Activated naive CD4-positive, alpha-beta T cell treated with anti-CD3 and anti-CD28 coated beads, Interleukin-2, amount 10 ng/mL, durations not matched to agents 7 days and 5 days (primary cell): ENCODE measurements around the gene DDO.

Experiments
- CTCF ChIA-PET: fragments of 350-600 bp; sonication (Branson Sonifier 250); formaldehyde crosslinking; loops from one replicate; lab custom pipeline; 2021; ENCODE audit warnings: antibody characterized with exemption; lab: Charles Lee
- DNase-seq: peaks from one replicate; pipeline ENCODE4 v3.0.0-alpha.2; 2020
- H3K27ac Mint-ChIP-seq: one replicate; pipeline ENCODE4 v1.8.0; 2021; ENCODE audit warnings: mild to moderate bottlenecking, moderate library complexity, mixed read lengths
- H3K27me3 Mint-ChIP-seq: one replicate; pipeline ENCODE4 v1.8.0; 2021; ENCODE audit warnings: mild to moderate bottlenecking, mixed read lengths
- H3K36me3 Mint-ChIP-seq: one replicate; pipeline ENCODE4 v1.8.0; 2021; ENCODE audit warnings: mixed read lengths
- H3K4me1 Mint-ChIP-seq: one replicate; pipeline ENCODE4 v1.8.0; 2021; ENCODE audit warnings: mixed read lengths
- H3K4me3 Mint-ChIP-seq: one replicate; pipeline ENCODE4 v1.8.0; 2021; ENCODE audit warnings: mild to moderate bottlenecking, moderate library complexity, mixed read lengths
- H3K9me3 Mint-ChIP-seq: one replicate; pipeline ENCODE4 v1.8.0; 2021; ENCODE audit warnings: mixed read lengths

DDO gene

DNA sequence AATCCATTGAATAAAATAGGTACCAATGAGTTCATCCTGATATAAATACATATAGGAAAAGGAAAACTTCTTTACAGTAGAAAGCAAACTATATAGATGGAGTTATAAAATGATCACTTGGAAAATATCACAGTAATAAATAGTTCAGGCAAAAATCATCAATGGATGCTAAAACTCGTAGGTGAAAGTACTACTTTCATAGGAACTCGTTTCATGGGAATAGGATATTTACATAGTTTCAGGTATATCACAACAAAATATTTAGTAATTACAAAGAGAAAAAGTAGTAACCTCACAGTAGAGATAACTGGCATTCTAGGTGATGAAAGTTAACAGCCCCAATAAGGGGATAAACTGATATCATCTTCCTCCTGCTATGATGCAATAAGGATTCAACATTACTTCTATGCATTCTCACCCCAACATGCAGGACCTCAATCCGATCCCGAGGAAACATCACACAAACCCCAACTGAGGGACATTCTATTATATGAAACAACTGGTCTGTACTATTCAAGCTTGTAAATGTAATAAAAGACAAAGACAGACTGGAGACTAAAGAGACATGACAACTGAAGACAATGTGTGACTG lies 13.7 kb downstream of the DDO start:
- CTCF ChIA-PET = interaction anchor here (1.7 kb wide), 1 partner anchor 10 kb away, joined by 4 read pairs; no protein-coding TSS in a partner anchor
- no peaks in the 10 kb centered on the region for H3K36me3 Mint-ChIP-seq
- no peaks in the 10 kb centered on the region for H3K9me3 Mint-ChIP-seq

GRCh38 chr6:110400208-110400607 lies 15.2 kb downstream of the DDO start:
- peaks cover 3% of the 10 kb centered on the region for H3K4me1 Mint-ChIP-seq
- CTCF ChIA-PET = no interaction called here
- H3K9me3 Mint-ChIP-seq = no peaks in the 10 kb centered on the region
- no peak for DNase-seq
- H3K27ac Mint-ChIP-seq = no peak overlapping the region
- peaks cover 22% of the 10 kb centered on the region for H3K27me3 Mint-ChIP-seq
- H3K4me3 Mint-ChIP-seq = no peak overlapping the region
- no peaks in the 10 kb centered on the region for H3K36me3 Mint-ChIP-seq

More for the DNA sequence above, 13.7 kb downstream of the DDO start:
- Mint-ChIP-seq H3K4me3 (no peak overlapping the region), H3K27me3 (peaks cover 16% of the 10 kb centered on the region), H3K27ac (no peak overlapping the region), H3K4me1 (peaks cover 3% of the 10 kb centered on the region)
- no peak for DNase-seq

DNA sequence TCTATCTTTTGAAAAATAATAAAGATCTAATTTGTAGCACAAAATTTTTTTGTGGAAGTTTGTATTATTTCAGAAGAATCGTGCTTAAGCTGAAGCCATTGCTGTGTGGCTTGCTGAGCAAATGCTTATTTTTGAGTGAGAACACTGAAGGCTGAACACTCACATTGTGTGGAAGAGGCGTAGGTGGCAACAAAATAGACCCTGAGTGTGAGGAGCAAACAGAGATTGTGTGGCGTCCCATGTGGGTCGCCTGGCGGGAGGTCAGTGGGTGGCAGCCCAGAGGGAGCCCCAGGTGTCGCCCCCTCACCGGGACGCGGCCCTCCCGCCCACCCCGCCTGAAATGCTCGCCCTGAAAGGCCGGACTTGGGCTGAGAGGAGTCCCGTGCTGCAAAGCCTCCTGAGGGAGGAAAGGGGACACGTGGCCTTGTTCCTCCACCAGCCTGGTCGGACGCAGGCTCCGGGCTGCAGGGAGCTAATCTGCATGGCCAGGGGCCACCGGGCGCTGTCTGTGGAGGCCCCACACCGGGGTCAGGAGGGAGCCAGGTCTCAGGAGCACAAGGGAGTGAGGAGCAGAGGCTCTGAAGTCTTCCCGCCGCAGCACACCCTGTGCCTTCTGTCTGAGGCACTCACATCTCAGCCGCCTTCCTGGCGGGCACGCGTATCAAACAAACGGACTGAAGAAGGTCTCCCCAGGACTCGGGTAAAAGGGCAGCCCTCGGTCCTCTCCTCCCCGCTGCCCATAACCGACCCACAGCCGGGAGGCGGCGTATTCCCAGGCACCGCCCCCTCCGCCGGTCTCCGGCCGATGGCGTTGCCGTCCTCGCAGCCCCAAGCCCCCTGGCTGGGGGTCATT lies 15.9 kb downstream of the DDO start:
- CTCF ChIA-PET = no interaction called here
- H3K27me3 Mint-ChIP-seq = peaks cover 22% of the 10 kb centered on the region
- H3K36me3 Mint-ChIP-seq = no peaks in the 10 kb centered on the region
- H3K27ac Mint-ChIP-seq = no peak overlapping the region
- no peaks in the 10 kb centered on the region for H3K9me3 Mint-ChIP-seq
- no peak overlapping the region for H3K4me3 Mint-ChIP-seq
- H3K4me1 Mint-ChIP-seq = peaks cover 3% of the 10 kb centered on the region
- DNase-seq = no peak

DNA sequence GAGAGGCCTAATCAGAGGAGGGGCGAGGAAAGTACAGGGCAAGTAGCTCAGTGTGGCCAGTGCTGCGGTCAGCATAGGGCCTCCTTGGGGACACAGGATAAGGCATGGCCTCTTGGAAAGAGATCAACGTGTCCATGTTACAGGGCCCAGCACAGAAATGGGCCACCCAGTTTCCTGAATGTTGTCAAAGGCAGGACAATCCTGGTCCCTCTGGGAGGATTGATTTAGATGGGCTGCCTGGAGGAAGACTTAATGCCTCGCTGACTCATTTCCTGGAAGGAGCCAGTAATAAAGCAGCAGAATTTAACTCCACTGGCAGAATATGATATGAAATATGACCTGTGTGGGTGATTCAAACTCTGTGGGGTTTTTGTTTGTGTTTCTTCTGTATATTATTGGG lies 16.6 kb downstream of the DDO start:
- Mint-ChIP-seq H3K36me3 (no peaks in the 10 kb centered on the region), H3K27ac (no peak overlapping the region), H3K4me1 (peaks cover 3% of the 10 kb centered on the region), H3K27me3 (peaks cover 22% of the 10 kb centered on the region), H3K9me3 (no peaks in the 10 kb centered on the region), H3K4me3 (no peak overlapping the region)
- DNase-seq = no peak
- CTCF ChIA-PET = no interaction called here

GRCh38 chr6:110395221-110395620 lies 20.2 kb downstream of the DDO start:
- H3K27me3 Mint-ChIP-seq = peaks cover 14% of the 10 kb centered on the region
- no peak overlapping the region for H3K4me3 Mint-ChIP-seq
- no peak overlapping the region for H3K27ac Mint-ChIP-seq
- DNase-seq = no peak
- peaks cover 8% of the 10 kb centered on the region for H3K4me1 Mint-ChIP-seq
- H3K36me3 Mint-ChIP-seq = no peaks in the 10 kb centered on the region
- H3K9me3 Mint-ChIP-seq = no peaks in the 10 kb centered on the region
- CTCF ChIA-PET = no interaction called here

DNA sequence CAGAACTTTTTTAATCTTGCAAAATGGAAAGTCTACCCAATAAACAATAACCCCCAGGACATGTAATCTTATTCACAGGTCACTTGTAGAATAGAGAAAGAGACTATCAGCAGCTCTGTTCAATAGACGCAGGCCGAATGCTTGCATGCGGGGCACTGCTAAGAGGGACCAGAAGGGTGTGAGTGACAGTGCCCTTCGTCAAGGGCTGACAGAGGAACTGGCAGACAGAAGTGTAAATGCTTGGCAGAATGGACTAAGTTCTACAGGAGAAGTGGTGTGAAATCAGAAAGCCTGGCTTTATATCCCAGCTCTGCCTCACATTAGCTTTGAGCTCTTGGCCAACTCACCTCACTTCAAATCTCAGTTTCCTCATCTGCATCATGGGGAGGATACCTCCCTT lies 21.0 kb downstream of the DDO start:
- Mint-ChIP-seq H3K9me3 (no peaks in the 10 kb centered on the region), H3K4me1 (peaks cover 17% of the 10 kb centered on the region), H3K36me3 (no peaks in the 10 kb centered on the region), H3K27me3 (peaks cover 7% of the 10 kb centered on the region), H3K27ac (no peak overlapping the region), H3K4me3 (no peak overlapping the region)
- CTCF ChIA-PET = interaction anchor here (0.7 to 1.2 kb wide), 2 partner anchors 216 to 355 kb away, joined by 3 read pairs; no protein-coding TSS in a partner anchor
- no peak for DNase-seq

DNA sequence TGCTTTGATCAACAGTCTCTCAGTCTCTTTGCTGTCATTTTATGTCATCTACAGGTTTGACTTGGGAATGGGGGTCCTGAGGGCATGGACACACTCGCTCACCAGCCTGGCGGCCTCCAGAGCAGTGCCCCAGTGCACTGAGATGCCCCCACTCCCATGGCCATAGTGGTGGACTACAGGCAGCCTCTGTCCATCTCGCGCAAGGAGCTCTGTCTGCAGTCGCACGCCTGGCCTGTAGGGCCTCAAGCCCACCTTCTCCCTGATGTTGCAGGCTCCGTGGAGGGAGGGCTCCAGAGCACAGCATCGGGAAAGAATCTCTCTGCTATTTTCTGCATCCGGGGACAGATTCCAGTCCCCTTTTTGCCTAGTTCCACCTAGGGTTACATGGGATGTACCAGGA lies 22.6 kb downstream of the DDO start:
- no peak overlapping the region for H3K4me3 Mint-ChIP-seq
- peaks cover 6% of the 10 kb centered on the region for H3K27me3 Mint-ChIP-seq
- H3K36me3 Mint-ChIP-seq = no peaks in the 10 kb centered on the region
- DNase-seq = no peak
- CTCF ChIA-PET = interaction anchor here (0.7 to 4.9 kb wide), 5 partner anchors 11 to 864 kb away, joined by 3 to 70 read pairs (median 3); no protein-coding TSS in a partner anchor
- H3K4me1 Mint-ChIP-seq = peaks cover 15% of the 10 kb centered on the region
- no peak overlapping the region for H3K27ac Mint-ChIP-seq
- H3K9me3 Mint-ChIP-seq = no peaks in the 10 kb centered on the region

DNA sequence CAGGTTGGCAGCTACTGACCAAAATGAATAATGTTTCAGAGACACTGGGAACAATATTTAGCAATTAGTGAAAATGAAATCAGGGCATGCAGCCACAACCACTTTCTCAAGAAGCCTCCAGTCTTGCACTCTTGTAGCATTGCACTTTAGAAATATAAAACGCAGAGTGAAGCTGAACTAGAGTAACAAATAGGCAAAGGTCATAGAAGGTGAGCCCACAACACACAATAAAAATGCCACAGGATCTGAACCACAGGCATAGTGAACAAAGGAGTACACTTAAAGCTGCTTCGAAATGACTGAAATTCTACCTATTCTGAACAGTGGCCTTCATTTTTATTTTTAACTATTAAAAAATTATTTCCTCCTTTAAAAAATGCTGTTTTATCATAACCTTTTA lies 25.0 kb downstream of the DDO start:
- no peak for DNase-seq
- CTCF ChIA-PET = interaction anchor here (0.9 to 4.9 kb wide), 10 partner anchors 28 to 350 kb away, joined by 3 to 70 read pairs (median 4); no protein-coding TSS in a partner anchor
- Mint-ChIP-seq H3K36me3 (no peaks in the 10 kb centered on the region), H3K27ac (no peak overlapping the region), H3K9me3 (no peaks in the 10 kb centered on the region), H3K4me3 (no peak overlapping the region), H3K27me3 (peaks cover 3% of the 10 kb centered on the region), H3K4me1 (peaks cover 15% of the 10 kb centered on the region)

- Mint-ChIP-seq H3K9me3 (no peaks in the 10 kb centered on the region), H3K4me1 (peaks cover 15% of the 10 kb centered on the region), H3K4me3 (no peak overlapping the region), H3K36me3 (no peaks in the 10 kb centered on the region), H3K27me3 (no peaks in the 10 kb centered on the region), H3K27ac (no peak overlapping the region)
- DNase-seq = no peak
- CTCF ChIA-PET = interaction anchor here (0.9 to 4.9 kb wide), 10 partner anchors 28 to 350 kb away, joined by 3 to 70 read pairs (median 4); no protein-coding TSS in a partner anchor
Observed at GRCh38 chr6:110389689-110390382, 25.5 kb downstream of the DDO start.

DNA sequence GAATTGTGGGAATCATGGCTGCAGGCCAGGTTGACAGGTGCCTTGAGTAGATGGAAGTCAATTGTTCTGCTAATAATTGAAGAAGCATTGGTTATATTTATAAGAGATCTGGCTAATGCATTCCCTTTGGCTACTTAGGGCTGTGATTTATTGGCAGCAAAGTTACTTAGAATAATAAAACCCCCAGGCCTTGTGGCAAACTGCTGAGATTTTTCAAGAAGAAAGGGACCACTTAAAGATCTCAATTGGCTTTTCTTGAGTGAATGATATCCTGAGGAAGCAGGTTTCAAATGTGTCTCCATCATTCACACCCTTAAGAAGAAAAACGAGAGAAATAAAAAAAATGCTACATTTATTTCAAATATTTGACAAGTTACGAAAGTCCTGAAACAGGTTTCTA lies 27.4 kb downstream of the DDO start:
- CTCF ChIA-PET = no interaction called here
- no peak for DNase-seq
- H3K9me3 Mint-ChIP-seq = no peaks in the 10 kb centered on the region
- H3K4me3 Mint-ChIP-seq = no peak overlapping the region
- H3K27me3 Mint-ChIP-seq = no peaks in the 10 kb centered on the region
- H3K36me3 Mint-ChIP-seq = no peaks in the 10 kb centered on the region
- no peak overlapping the region for H3K27ac Mint-ChIP-seq
- peaks cover 15% of the 10 kb centered on the region for H3K4me1 Mint-ChIP-seq

DNA sequence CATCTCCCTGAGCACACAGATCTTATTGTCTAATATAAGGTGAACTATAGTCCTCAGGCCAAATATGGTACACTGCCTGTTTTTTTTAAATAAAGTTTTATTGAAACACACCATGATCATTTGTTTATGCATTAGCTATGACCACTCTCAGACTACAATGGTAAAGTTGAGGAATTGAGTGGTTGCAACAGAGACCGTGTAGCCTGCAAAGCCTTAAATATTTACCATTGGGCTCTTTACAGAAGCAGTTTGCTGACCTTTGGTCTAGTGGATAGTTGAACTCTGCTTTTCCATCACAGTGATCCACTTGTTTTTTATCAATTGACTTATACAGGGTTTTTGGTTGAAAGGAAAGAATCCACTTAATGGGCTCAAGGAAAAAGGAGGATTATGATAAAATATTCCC lies 29.9 kb downstream of the DDO start:
- no peak for DNase-seq
- no peak overlapping the region for H3K27ac Mint-ChIP-seq
- peaks cover 12% of the 10 kb centered on the region for H3K4me1 Mint-ChIP-seq
- H3K9me3 Mint-ChIP-seq = peaks cover 3% of the 10 kb centered on the region
- H3K36me3 Mint-ChIP-seq = no peaks in the 10 kb centered on the region
- no peaks in the 10 kb centered on the region for H3K27me3 Mint-ChIP-seq
- no peak overlapping the region for H3K4me3 Mint-ChIP-seq
- CTCF ChIA-PET = no interaction called here

DNA sequence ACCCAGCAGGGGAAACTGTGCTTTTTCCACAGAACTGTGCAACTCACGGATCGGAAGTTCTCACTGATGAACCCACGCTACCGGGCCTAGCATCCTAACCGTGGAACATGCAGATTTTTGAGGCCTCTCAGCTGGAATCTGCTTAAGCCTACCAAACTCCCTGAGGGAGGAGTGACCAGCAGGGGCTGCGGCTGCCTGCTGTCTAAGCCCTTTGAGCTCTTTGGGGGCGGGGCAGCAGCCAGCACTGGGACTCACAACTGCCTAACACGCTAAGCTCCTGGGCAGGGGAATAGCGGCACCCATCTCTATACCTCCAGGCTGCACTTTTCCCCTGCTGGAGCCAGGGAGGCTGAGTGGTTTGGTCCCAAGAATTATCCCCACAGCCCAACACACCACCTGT lies 36.8 kb downstream of the DDO start:
- CTCF ChIA-PET = no interaction called here
- DNase-seq = no peak
- Mint-ChIP-seq H3K36me3 (no peaks in the 10 kb centered on the region), H3K4me1 (no peaks in the 10 kb centered on the region), H3K27me3 (peaks cover 3% of the 10 kb centered on the region), H3K27ac (no peak overlapping the region), H3K9me3 (peaks cover 3% of the 10 kb centered on the region), H3K4me3 (no peak overlapping the region)

DNA sequence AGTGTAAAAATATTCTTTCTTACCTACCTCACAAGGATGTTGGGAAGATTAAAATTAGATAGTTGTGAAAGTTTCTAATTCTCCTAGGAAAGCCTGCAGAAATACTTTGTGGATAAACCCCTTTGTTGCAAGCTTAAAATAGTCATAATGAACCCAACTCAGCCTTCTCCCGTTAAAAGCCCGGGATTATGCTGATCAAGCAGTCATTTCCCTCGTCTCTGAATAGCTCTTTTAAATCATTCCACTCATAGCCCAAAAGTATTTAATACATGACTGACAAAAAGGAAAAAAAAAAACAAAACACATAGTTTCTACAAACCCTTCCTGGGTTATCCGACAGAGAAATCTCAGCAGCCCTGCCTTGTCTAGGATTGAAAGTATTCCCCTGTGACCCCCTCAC lies 46.3 kb downstream of the DDO start:
- no peak overlapping the region for H3K27ac Mint-ChIP-seq
- H3K9me3 Mint-ChIP-seq = no peaks in the 10 kb centered on the region
- no peak overlapping the region for H3K4me3 Mint-ChIP-seq
- no peak for DNase-seq
- no peaks in the 10 kb centered on the region for H3K36me3 Mint-ChIP-seq
- CTCF ChIA-PET = no interaction called here
- peaks cover 17% of the 10 kb centered on the region for H3K27me3 Mint-ChIP-seq
- H3K4me1 Mint-ChIP-seq = peaks cover 11% of the 10 kb centered on the region

DNA sequence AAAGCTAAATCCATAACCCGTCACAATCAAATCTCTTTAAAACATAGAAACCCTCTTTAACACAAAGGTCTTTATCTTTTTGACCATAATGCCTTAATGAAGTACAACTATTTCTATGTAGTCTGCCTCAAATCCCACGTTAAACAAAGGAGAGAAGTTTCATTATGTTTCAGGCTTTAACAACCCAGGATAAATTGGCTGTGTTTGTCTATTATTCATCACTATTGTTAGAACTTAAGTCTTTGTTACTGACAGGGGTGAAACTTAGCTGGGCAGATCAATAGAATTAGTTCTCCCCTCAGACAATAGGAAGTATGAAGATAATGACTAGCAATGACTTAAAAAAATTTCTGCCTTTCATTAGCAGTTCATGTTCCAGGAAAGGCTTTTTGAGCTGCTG lies 47.1 kb downstream of the DDO start:
- H3K27ac Mint-ChIP-seq = no peak overlapping the region
- CTCF ChIA-PET = no interaction called here
- H3K4me1 Mint-ChIP-seq = peaks cover 11% of the 10 kb centered on the region
- no peak overlapping the region for H3K4me3 Mint-ChIP-seq
- no peaks in the 10 kb centered on the region for H3K36me3 Mint-ChIP-seq
- DNase-seq = no peak
- no peaks in the 10 kb centered on the region for H3K9me3 Mint-ChIP-seq
- peaks cover 21% of the 10 kb centered on the region for H3K27me3 Mint-ChIP-seq
